ENCODE data around the gene NFYA. TPM values are rescaled to one million over a fixed set of nuclear protein-coding genes. Genes with fewer than 3 reads are reported as not detected.

NFYA gene
- total RNA-seq, 1 donor from 2014 or later = 27.8 TPM

DNA sequence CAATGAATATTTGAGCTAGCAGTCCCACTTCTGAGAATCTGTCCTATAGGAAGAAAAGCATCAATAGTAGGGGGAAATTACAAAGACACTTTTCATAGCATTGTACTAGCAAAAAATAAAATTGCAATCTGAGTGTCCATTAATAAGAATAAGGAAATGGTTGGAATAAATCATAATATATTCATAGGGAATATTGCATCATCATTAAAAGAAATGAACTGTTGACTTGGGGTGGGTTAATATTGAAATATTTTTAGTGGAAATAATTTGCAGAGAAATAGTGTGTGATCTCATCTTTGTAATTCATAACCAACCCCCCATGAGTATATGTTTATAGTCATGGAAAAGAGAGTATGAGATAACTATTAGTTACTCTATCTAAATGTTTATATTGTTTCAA is 12.4 kb downstream of the NFYA start:
- FAIRE-seq = no peak

GRCh38 chr6:41088451-41088850 is 15.7 kb downstream of the NFYA start:
- no peak overlapping the region for H3K27ac ChIP-seq (ENCODE audit: low read depth, low read length)
- no peaks in the 10 kb centered on the region for H3K27me3 ChIP-seq (ENCODE audit: insufficient read depth, low read length)
- H3K4me1 ChIP-seq (ENCODE audit: insufficient read depth, low read length) = no peaks in the 10 kb centered on the region
- H3K9me3 Mint-ChIP-seq (ENCODE audit: unreplicated experiment) = no peaks in the 10 kb centered on the region
- no peak for TF ChIP-seq EZH2 (IDR thresholded peaks at IDR 0.05; ENCODE audit: insufficient read depth, low read length)
- TF ChIP-seq, protein P1, sequence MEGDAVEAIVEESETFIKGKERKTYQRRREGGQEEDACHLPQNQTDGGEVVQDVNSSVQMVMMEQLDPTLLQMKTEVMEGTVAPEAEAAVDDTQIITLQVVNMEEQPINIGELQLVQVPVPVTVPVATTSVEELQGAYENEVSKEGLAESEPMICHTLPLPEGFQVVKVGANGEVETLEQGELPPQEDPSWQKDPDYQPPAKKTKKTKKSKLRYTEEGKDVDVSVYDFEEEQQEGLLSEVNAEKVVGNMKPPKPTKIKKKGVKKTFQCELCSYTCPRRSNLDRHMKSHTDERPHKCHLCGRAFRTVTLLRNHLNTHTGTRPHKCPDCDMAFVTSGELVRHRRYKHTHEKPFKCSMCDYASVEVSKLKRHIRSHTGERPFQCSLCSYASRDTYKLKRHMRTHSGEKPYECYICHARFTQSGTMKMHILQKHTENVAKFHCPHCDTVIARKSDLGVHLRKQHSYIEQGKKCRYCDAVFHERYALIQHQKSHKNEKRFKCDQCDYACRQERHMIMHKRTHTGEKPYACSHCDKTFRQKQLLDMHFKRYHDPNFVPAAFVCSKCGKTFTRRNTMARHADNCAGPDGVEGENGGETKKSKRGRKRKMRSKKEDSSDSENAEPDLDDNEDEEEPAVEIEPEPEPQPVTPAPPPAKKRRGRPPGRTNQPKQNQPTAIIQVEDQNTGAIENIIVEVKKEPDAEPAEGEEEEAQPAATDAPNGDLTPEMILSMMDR (IDR thresholded peaks at IDR 0.05; ENCODE audit: insufficient read depth, low read depth, low read length) = no peak
- H3K36me3 ChIP-seq (ENCODE audit: insufficient read depth, low read length) = peaks cover 51% of the 10 kb centered on the region
- H3K27ac Mint-ChIP-seq (ENCODE audit: unreplicated experiment) = no peak overlapping the region
- H3K36me3 Mint-ChIP-seq (ENCODE audit: low read depth, unreplicated experiment) = peaks cover 13% of the 10 kb centered on the region
- no peak overlapping the region for H3K4me3 Mint-ChIP-seq (ENCODE audit: unreplicated experiment)
- no peaks in the 10 kb centered on the region for H3K27me3 Mint-ChIP-seq (ENCODE audit: low read depth, unreplicated experiment)
- no peaks in the 10 kb centered on the region for H3K9me3 ChIP-seq (ENCODE audit: insufficient read depth, low read depth, low read length)
- H3K4me1 Mint-ChIP-seq (ENCODE audit: low read depth, unreplicated experiment) = no peaks in the 10 kb centered on the region
- peak; percentile 31 for DNase-seq (ENCODE audit: low read depth)
- no peak overlapping the region for H3K9ac ChIP-seq (ENCODE audit: low read length)
- no peak overlapping the region for H3K4me3 ChIP-seq (ENCODE audit: insufficient read depth, low read depth, low read length)
- H3K4me2 ChIP-seq (ENCODE audit: low read length) = no peak overlapping the region
- FAIRE-seq = no peak
- peaks cover 18% of the 10 kb centered on the region for H4K20me1 ChIP-seq (ENCODE audit: insufficient read depth, low read length)
- H3K79me2 ChIP-seq (ENCODE audit: insufficient read depth, low read length) = peaks cover 17% of the 10 kb centered on the region
- no peak overlapping the region for H2AFZ ChIP-seq (ENCODE audit: low read depth, low read length)

More for the DNA sequence above, 12.4 kb downstream of the NFYA start:
- no peaks in the 10 kb centered on the region for H3K9me3 ChIP-seq (ENCODE audit: insufficient read depth, low read depth, low read length)
- no peak for DNase-seq (ENCODE audit: low read depth)
- Mint-ChIP-seq H3K9me3 (ENCODE audit: unreplicated experiment) (no peaks in the 10 kb centered on the region), H3K36me3 (ENCODE audit: low read depth, unreplicated experiment) (peaks cover 17% of the 10 kb centered on the region), H3K27me3 (ENCODE audit: low read depth, unreplicated experiment) (no peaks in the 10 kb centered on the region), H3K4me1 (ENCODE audit: low read depth, unreplicated experiment) (no peaks in the 10 kb centered on the region), H3K27ac (ENCODE audit: unreplicated experiment) (no peak overlapping the region), H3K4me3 (ENCODE audit: unreplicated experiment) (no peak overlapping the region)
- no peak overlapping the region for H2AFZ ChIP-seq (ENCODE audit: low read depth, low read length)
- no peak overlapping the region for H3K27ac ChIP-seq (ENCODE audit: low read depth, low read length)
- peaks cover 42% of the 10 kb centered on the region for H3K79me2 ChIP-seq (ENCODE audit: insufficient read depth, low read length)
- H3K4me3 ChIP-seq (ENCODE audit: insufficient read depth, low read depth, low read length) = no peak overlapping the region
- peaks cover 44% of the 10 kb centered on the region for H3K36me3 ChIP-seq (ENCODE audit: insufficient read depth, low read length)
- no peak overlapping the region for H3K4me2 ChIP-seq (ENCODE audit: low read length)
- peaks cover 37% of the 10 kb centered on the region for H4K20me1 ChIP-seq (ENCODE audit: insufficient read depth, low read length)
- H3K9ac ChIP-seq (ENCODE audit: low read length) = no peak overlapping the region
- no peak for TF ChIP-seq EZH2 (IDR thresholded peaks at IDR 0.05; ENCODE audit: insufficient read depth, low read length)
- H3K27me3 ChIP-seq (ENCODE audit: insufficient read depth, low read length) = no peaks in the 10 kb centered on the region
- H3K4me1 ChIP-seq (ENCODE audit: insufficient read depth, low read length) = no peaks in the 10 kb centered on the region

DNA sequence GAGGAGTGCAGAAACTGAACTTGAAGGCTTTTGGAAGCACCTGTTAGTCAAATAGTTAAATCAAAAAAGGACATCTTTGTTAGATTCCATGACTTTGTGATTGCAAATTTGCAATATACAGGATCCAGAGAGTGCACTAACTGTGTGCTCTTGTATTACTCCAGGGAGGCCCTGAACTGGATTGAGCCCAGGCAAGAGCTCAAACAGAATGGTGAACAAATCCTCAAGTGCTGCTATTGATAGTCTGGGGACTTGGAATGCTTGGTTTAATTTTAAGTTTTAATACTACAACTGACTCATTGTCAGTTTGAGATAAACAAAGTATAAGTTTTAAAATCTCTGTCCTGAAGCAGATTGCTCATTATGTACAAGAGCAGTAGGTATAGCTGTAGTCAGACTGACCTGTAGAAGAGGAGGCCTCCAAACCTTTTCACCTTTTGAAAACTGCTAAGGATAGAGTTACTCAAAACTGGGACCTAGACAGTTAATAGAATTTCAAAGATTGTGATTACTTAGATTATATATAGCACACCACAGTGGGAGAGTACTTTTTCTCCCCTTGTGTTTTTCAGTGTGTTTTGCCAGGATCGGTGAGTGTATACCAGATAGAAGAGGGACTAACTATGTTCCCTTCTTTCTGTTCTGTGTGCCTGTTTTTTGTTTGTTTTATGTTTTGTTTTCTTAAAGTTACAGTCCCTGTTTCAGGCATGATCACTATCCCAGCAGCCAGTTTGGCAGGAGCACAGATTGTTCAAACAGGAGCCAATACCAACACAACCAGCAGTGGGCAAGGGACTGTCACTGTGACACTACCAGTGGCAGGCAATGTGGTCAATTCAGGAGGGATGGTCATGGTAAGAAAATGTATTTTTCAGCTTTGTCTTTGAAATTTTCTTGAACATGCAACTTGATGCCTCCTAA is 18.3 kb downstream of the NFYA start:
- Histone ChIP-seq H3K4me1 (ENCODE audit: insufficient read depth, low read length) (no peaks in the 10 kb centered on the region), H2AFZ (ENCODE audit: low read depth, low read length) (no peak overlapping the region), H3K36me3 (ENCODE audit: insufficient read depth, low read length) (peaks cover 57% of the 10 kb centered on the region), H3K4me2 (ENCODE audit: low read length) (no peak overlapping the region), H3K9ac (ENCODE audit: low read length) (no peak overlapping the region), H3K9me3 (ENCODE audit: insufficient read depth, low read depth, low read length) (no peaks in the 10 kb centered on the region), H3K27ac (ENCODE audit: low read depth, low read length) (no peak overlapping the region), H3K79me2 (ENCODE audit: insufficient read depth, low read length) (peaks cover 7% of the 10 kb centered on the region), H3K4me3 (ENCODE audit: insufficient read depth, low read depth, low read length) (no peak overlapping the region), H4K20me1 (ENCODE audit: insufficient read depth, low read length) (peaks cover 16% of the 10 kb centered on the region), H3K27me3 (ENCODE audit: insufficient read depth, low read length) (no peaks in the 10 kb centered on the region)
- DNase-seq (ENCODE audit: low read depth) = no peak
- no peak for FAIRE-seq
- Mint-ChIP-seq H3K4me1 (ENCODE audit: low read depth, unreplicated experiment) (peaks cover 3% of the 10 kb centered on the region), H3K9me3 (ENCODE audit: unreplicated experiment) (no peaks in the 10 kb centered on the region), H3K27ac (ENCODE audit: unreplicated experiment) (no peak overlapping the region), H3K36me3 (ENCODE audit: low read depth, unreplicated experiment) (peaks cover 16% of the 10 kb centered on the region), H3K27me3 (ENCODE audit: low read depth, unreplicated experiment) (no peaks in the 10 kb centered on the region), H3K4me3 (ENCODE audit: unreplicated experiment) (no peak overlapping the region)
- TF ChIP-seq EZH2 (IDR thresholded peaks at IDR 0.05; ENCODE audit: insufficient read depth, low read length) = no peak
- TF ChIP-seq, protein P1 (IDR thresholded peaks at IDR 0.05; ENCODE audit: insufficient read depth, low read depth, low read length) = no peak

Data from astrocyte (in vitro differentiated cells and primary cell).